Activated naive CD4-positive, alpha-beta T cell treated with anti-CD3 and anti-CD28 coated beads, Interleukin-2, amount 50 U/mL, for 24 hours (primary cell): Measurements from ENCODE around the gene MGST2.
A peak's percentile ranks its signal among the peaks of the same experiment; 100 is the strongest.
"Not testable (repeated sequence)": the region's sequence is repeated elsewhere in the genome, so short reads cannot be mapped to it uniquely, and the experiment has no call there.

Experiments used
- H3K27ac Mint-ChIP-seq: one replicate; pipeline ENCODE4 v1.8.0; 2021; ENCODE audit warnings: mild to moderate bottlenecking, mixed read lengths
- H3K27me3 Mint-ChIP-seq: one replicate; pipeline ENCODE4 v1.8.0; 2021; ENCODE audit warnings: mixed read lengths
- H3K36me3 Mint-ChIP-seq: one replicate; pipeline ENCODE4 v1.8.0; 2021; ENCODE audit warnings: mixed read lengths
- H3K4me1 Mint-ChIP-seq: one replicate; pipeline ENCODE4 v1.8.0; 2021; ENCODE audit warnings: mixed read lengths
- H3K4me3 Mint-ChIP-seq: one replicate; pipeline ENCODE4 v1.8.0; 2021; ENCODE audit warnings: mild to moderate bottlenecking, mixed read lengths
- H3K9me3 Mint-ChIP-seq: one replicate; pipeline ENCODE4 v1.8.0; 2021; ENCODE audit warnings: mixed read lengths

Gene MGST2

GRCh38 chr4:139635966-139636365 is 29.7 kb upstream of the MGST2 start:
- H3K4me1 Mint-ChIP-seq, result no peaks in the 10 kb centered on the region

GRCh38 chr4:139638306-139638705 is 27.3 kb upstream of the MGST2 start:
- not testable (repeated sequence) for H3K27ac Mint-ChIP-seq, H3K36me3 Mint-ChIP-seq, H3K4me1 Mint-ChIP-seq, H3K4me3 Mint-ChIP-seq, H3K27me3 Mint-ChIP-seq, H3K9me3 Mint-ChIP-seq

More at GRCh38 chr4:139635966-139636365, 29.7 kb upstream of the MGST2 start:
- Mint-ChIP-seq H3K27ac (no peak overlapping the region), H3K36me3 (no peaks in the 10 kb centered on the region), H3K27me3 (peaks cover 7% of the 10 kb centered on the region), H3K4me3 (no peak overlapping the region), H3K9me3 (peaks cover 7% of the 10 kb centered on the region)

DNA sequence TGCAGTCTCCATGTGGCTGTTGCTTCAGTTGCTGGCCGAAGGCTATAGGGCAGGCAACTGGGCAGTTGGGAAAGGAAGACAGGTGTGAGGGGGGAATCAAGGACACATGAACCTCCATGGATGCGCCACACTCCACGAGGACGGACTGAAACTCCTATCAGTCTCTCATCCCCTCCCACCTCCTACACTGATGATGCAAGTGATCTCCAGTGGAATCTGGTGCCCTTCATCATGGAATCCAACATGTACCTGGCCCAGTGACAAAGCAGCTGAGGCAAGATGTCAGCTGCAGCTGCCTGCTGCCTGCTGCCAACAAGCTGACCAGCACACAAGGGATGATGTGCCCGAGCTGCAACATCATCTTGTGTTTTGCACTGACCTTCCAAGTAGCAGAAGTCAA is 26.0 kb upstream of the MGST2 start:
- Mint-ChIP-seq H3K27me3 (peaks cover 1% of the 10 kb centered on the region), H3K27ac (no peak overlapping the region), H3K4me1 (no peaks in the 10 kb centered on the region), H3K4me3 (no peak overlapping the region), H3K36me3 (no peaks in the 10 kb centered on the region), H3K9me3 (peaks cover 7% of the 10 kb centered on the region)

- peaks cover 7% of the 10 kb centered on the region for H3K9me3 Mint-ChIP-seq
- no peaks in the 10 kb centered on the region for H3K4me1 Mint-ChIP-seq
- no peak overlapping the region for H3K4me3 Mint-ChIP-seq
- H3K36me3 Mint-ChIP-seq, result no peaks in the 10 kb centered on the region
- H3K27me3 Mint-ChIP-seq, result peaks cover 1% of the 10 kb centered on the region
- H3K27ac Mint-ChIP-seq, result no peak overlapping the region
Observed at GRCh38 chr4:139641218-139641617, 24.4 kb upstream of the MGST2 start.

DNA sequence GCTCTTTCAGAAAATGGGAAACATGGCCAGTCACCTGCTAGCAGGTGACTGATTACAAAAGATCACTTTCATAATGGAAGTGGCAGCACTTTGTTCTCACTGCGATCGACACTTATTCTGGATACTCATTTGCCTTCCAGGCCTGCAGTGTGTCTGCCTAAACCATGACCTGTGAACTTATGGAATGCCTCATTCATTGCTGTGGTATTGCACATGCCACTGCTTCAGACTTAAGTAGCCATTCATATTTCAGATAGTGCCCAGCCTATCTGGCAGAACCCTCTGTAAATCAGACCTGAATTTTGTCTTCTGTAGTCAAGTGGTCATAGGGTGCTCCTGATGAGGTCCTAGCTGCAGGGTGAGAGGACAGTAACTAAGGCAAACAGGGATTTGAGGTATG is 23.3 kb upstream of the MGST2 start:
- no peaks in the 10 kb centered on the region for H3K36me3 Mint-ChIP-seq
- H3K4me1 Mint-ChIP-seq, result no peaks in the 10 kb centered on the region
- no peak overlapping the region for H3K27ac Mint-ChIP-seq
- no peak overlapping the region for H3K4me3 Mint-ChIP-seq
- H3K27me3 Mint-ChIP-seq, result peaks cover 1% of the 10 kb centered on the region
- H3K9me3 Mint-ChIP-seq, result peaks cover 7% of the 10 kb centered on the region

DNA sequence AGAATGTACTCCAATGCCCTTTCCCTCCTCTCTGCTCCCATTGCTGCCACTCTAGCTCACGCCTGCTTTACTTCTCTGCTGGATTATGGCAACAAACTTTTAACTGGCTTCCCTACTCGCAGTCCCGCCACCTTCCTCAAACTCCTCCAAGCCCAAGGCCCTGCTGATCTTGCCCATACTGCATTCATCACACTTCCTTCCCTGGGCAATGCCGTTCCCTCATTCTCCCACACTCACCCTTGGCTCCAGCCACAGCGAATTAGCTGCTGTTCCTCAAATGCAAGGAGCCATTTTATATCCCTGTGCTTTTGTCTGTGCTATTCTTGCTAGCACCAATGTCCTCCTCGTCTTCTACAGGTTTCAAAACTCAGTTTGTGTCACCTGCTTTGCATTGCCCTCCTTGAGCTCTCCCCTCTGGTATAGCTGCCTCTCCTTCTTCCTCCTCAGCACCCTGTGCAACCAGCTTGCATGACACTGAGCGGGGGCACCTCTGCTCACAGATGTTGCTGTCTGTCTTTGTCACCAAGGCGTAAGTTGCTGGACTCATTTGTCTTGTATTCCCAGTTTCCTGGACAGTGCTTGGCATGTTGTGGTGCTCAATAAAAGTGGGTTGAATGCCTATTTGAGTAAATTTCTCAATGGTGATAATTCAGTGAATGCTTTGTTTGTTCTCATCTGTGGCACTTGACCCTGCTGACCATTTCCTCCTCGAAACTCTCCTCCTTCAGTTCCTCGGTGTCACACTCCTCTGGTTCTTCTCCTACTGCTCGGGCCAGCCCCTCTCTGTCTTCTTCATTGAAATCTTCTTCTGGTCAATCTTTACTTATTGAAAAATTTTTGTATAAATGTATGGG is 22.4 kb upstream of the MGST2 start:
- peaks cover 7% of the 10 kb centered on the region for H3K9me3 Mint-ChIP-seq
- H3K36me3 Mint-ChIP-seq, result no peaks in the 10 kb centered on the region
- no peaks in the 10 kb centered on the region for H3K4me1 Mint-ChIP-seq
- H3K27me3 Mint-ChIP-seq, result peaks cover 1% of the 10 kb centered on the region
- no peak overlapping the region for H3K27ac Mint-ChIP-seq
- H3K4me3 Mint-ChIP-seq, result no peak overlapping the region

GRCh38 chr4:139645458-139645857 is 20.2 kb upstream of the MGST2 start:
- no peaks in the 10 kb centered on the region for H3K9me3 Mint-ChIP-seq
- no peak overlapping the region for H3K27ac Mint-ChIP-seq
- no peak overlapping the region for H3K4me3 Mint-ChIP-seq
- no peaks in the 10 kb centered on the region for H3K27me3 Mint-ChIP-seq
- no peaks in the 10 kb centered on the region for H3K36me3 Mint-ChIP-seq
- H3K4me1 Mint-ChIP-seq, result no peaks in the 10 kb centered on the region

DNA sequence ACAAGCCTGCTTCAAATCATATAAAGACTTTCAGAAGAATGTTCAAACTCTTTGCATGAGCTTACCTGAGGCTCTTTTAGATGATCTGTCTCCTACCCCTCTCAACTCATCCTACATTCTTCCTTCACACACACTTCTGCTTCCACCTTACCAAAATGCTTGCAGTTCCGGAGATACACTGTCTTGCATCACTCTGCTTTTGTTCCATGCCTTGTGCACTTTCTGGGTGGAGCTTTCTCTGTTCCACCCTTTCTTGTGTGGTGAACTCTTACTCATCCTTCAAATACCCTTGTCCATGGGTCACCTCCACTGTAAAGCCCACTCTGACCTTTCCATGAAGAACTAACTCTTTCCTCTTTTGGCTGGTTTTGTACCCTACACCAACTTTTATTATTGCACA is 18.4 kb upstream of the MGST2 start:
- H3K4me3 Mint-ChIP-seq, result no peak overlapping the region
- peaks cover 3% of the 10 kb centered on the region for H3K4me1 Mint-ChIP-seq
- no peaks in the 10 kb centered on the region for H3K36me3 Mint-ChIP-seq
- no peak overlapping the region for H3K27ac Mint-ChIP-seq
- H3K27me3 Mint-ChIP-seq, result no peaks in the 10 kb centered on the region
- no peaks in the 10 kb centered on the region for H3K9me3 Mint-ChIP-seq

DNA sequence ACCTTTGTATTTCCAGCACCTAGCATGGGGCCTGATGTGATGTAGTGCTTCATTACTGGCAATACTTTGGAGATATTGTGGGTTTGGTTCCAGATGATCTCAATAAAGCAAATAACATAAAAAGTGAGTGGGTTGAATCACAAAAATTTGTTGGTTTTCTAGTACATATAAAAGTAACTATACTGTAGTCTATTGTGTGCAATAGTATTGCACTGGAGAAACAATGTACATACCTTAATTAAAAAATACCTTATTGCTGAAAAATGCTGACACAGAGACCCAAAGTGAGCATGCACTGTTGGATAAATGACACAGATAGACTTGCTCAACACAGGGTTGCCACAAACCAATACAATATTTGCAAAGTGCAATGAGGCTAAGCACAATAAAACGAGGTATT is 17.7 kb upstream of the MGST2 start:
- no peaks in the 10 kb centered on the region for H3K27me3 Mint-ChIP-seq
- H3K27ac Mint-ChIP-seq, result no peak overlapping the region
- H3K4me3 Mint-ChIP-seq, result no peak overlapping the region
- no peaks in the 10 kb centered on the region for H3K9me3 Mint-ChIP-seq
- H3K4me1 Mint-ChIP-seq, result peaks cover 3% of the 10 kb centered on the region
- no peaks in the 10 kb centered on the region for H3K36me3 Mint-ChIP-seq

DNA sequence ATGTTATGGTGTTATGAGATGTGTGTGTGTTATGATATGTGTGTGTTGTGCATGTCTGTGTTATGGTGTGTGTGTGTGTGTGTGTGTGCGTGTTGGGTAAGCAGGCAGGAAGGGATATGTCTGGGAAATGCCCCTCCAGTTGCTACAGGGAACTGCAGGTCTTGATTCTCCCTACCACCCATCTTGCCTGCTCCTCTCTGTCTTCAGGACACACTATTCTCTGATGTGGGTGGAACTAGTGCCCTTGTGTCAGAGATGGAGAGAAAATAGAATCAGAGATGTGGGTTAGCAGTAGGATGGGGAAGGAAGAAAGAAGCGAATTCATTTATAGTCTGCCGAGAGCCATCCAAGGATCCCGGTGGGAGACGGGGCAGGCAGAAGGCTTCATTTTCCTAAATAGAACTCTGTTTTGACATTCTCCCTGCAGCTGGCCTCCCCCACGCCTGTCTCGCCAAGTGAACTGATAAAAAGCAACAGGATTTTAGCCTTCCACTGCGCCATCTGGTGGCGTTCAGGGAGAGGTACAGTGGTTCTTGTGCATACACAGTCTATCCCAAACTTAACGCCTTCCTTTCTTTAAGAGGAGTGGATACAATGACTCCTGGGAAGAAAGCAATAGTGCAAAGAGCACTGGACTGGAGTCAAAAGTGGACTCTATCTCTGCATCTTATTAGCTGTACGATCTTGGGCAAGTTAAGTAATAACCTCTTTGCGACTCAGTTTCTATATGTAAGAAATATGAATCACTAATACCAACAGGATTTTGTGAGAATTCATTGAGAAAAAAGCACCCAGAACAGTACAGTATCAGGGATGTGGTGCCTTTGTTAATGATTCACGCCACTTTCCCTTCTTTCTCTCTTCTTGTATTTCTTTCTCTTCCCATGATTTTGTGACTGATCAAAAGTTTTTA is 14.1 kb upstream of the MGST2 start:
- H3K4me1 Mint-ChIP-seq, result peaks cover 3% of the 10 kb centered on the region
- no peak overlapping the region for H3K4me3 Mint-ChIP-seq
- H3K36me3 Mint-ChIP-seq, result no peaks in the 10 kb centered on the region

DNA sequence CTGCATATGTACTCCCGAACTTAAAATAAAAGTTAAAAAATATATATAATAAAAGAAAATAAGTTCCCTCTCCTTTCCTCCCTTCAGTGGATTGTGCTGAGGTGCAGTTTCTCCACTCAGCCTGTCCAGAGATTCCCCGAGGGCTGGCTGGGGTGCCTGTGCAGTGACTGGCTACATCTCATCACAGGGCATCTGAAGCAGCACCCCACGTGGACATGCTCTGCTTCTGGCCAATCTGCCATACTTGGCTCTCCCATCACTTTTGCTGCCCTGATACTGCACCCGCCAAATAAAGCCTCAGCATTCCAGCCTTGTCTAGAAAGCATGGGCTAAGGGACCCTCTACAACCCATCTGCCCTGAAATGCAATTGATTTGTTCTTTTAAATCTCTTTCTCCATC is 11.1 kb upstream of the MGST2 start:
- Mint-ChIP-seq H3K9me3 (no peaks in the 10 kb centered on the region), H3K36me3 (no peaks in the 10 kb centered on the region), H3K4me3 (no peak overlapping the region), H3K4me1 (peaks cover 24% of the 10 kb centered on the region), H3K27ac (no peak overlapping the region), H3K27me3 (no peaks in the 10 kb centered on the region)

More for the DNA sequence above, 14.1 kb upstream of the MGST2 start:
- Mint-ChIP-seq H3K27ac (no peak overlapping the region), H3K27me3 (no peaks in the 10 kb centered on the region), H3K9me3 (no peaks in the 10 kb centered on the region)

DNA sequence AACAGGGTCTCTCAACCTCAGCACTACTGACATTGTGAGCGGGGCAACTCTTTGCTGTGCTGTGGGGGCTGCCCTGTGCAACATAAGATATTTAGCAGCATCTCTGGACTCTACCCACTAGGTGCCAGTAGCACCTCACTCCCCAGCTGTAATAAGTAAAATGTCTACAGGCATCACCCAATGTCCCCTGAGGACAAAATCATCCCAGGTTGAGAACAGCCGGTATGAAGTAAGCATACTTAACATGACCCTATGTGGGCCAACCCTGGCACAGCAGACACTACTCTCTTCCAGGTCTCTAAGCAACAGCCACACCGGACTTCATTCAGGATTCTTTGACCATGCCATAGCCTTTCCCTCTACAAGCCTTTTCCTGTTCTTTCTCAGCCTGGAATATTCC is 10.5 kb upstream of the MGST2 start:
- no peak overlapping the region for H3K4me3 Mint-ChIP-seq
- no peaks in the 10 kb centered on the region for H3K27me3 Mint-ChIP-seq
- no peaks in the 10 kb centered on the region for H3K9me3 Mint-ChIP-seq
- no peaks in the 10 kb centered on the region for H3K36me3 Mint-ChIP-seq
- H3K4me1 Mint-ChIP-seq, result peaks cover 24% of the 10 kb centered on the region
- H3K27ac Mint-ChIP-seq, result no peak overlapping the region

- no peaks in the 10 kb centered on the region for H3K27me3 Mint-ChIP-seq
- no peaks in the 10 kb centered on the region for H3K36me3 Mint-ChIP-seq
- peak overlapping the region; percentile 12 for H3K27ac Mint-ChIP-seq
- H3K4me3 Mint-ChIP-seq, result peak overlapping the region; percentile 40
- H3K4me1 Mint-ChIP-seq, result peaks cover 21% of the 10 kb centered on the region
- no peaks in the 10 kb centered on the region for H3K9me3 Mint-ChIP-seq
Observed at GRCh38 chr4:139656614-139657486, 8.8 kb upstream of the MGST2 start.

DNA sequence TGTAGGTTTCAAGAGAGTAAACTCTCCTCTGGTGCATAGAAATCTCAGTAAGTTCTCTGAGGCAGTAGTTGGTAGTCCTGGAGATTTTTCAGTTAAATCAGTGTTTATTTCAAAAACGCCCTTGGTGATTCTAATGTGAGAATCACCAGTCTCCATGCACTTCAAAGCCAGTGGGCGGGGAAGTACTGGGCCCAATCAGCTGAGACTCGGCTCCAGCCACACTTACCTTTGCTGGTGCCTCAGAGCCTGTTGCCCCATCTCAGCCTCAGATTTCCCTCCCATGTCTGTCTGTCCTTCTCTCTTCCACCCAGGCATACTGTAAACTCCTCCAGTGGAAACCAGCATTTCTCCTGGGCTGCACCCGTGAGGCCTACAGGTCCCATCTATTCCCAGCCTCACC is 7.4 kb upstream of the MGST2 start:
- H3K4me3 Mint-ChIP-seq, result no peak overlapping the region
- peak overlapping the region; percentile 32 for H3K27ac Mint-ChIP-seq
- H3K4me1 Mint-ChIP-seq, result peaks cover 21% of the 10 kb centered on the region
- no peaks in the 10 kb centered on the region for H3K27me3 Mint-ChIP-seq
- H3K9me3 Mint-ChIP-seq, result no peaks in the 10 kb centered on the region
- no peaks in the 10 kb centered on the region for H3K36me3 Mint-ChIP-seq

GRCh38 chr4:139658586-139659382 is 6.8 kb upstream of the MGST2 start:
- Mint-ChIP-seq H3K4me1 (peaks cover 21% of the 10 kb centered on the region), H3K9me3 (no peaks in the 10 kb centered on the region), H3K27ac (peak overlapping the region; percentile 76), H3K27me3 (no peaks in the 10 kb centered on the region), H3K4me3 (peak overlapping the region; percentile 6), H3K36me3 (no peaks in the 10 kb centered on the region)
